ENCODE data around the gene ATP2A1.
"Not testable (repeated sequence)": the region's sequence is repeated elsewhere in the genome, so short reads cannot be mapped to it uniquely, and the experiment has no call there.

The ATP2A1 gene

GRCh38 chr16:28924399-28924761, 46.1 kb downstream of the ATP2A1 start:
- TF ChIP-seq CTCF (IDR thresholded peaks at IDR 0.05; ENCODE audit: low read depth, low read length): no peak
- no peak for DNase-seq (ENCODE audit: extremely low read depth, low read depth)

GRCh38 chr16:28924762-28925385, 46.6 kb downstream of the ATP2A1 start, which contains the start of gene RABEP2:
TSS of gene RABEP2 (minus strand) at chr16:28925238. CDS start at chr16:28925163, 75 bp downstream.
- no peak for TF ChIP-seq CTCF (IDR thresholded peaks at IDR 0.05; ENCODE audit: low read depth, low read length)
- peak; percentile 52 for DNase-seq (ENCODE audit: extremely low read depth, low read depth)

GRCh38 chr16:28925386-28926228, 47.3 kb downstream of the ATP2A1 start:
- TF ChIP-seq CTCF (IDR thresholded peaks at IDR 0.05; ENCODE audit: low read depth, low read length): no peak
- peak; percentile 55 for DNase-seq (ENCODE audit: extremely low read depth, low read depth)

- not testable (repeated sequence) for DNase-seq (ENCODE audit: extremely low read depth, low read depth)
Measured at GRCh38 chr16:28926284-28926683, 48.0 kb downstream of the ATP2A1 start.

GRCh38 chr16:28927815-28928214, 49.5 kb downstream of the ATP2A1 start:
- no peak for DNase-seq (ENCODE audit: extremely low read depth, low read depth)
- TF ChIP-seq CTCF (IDR thresholded peaks at IDR 0.05; ENCODE audit: low read depth, low read length): no peak

- no peak for DNase-seq (ENCODE audit: extremely low read depth, low read depth)
- no peak for TF ChIP-seq CTCF (IDR thresholded peaks at IDR 0.05; ENCODE audit: low read depth, low read length)
Measured at GRCh38 chr16:28930203-28930602, 51.9 kb downstream of the ATP2A1 start.

- no peak for DNase-seq (ENCODE audit: extremely low read depth, low read depth)
- no peak for TF ChIP-seq CTCF (IDR thresholded peaks at IDR 0.05; ENCODE audit: low read depth, low read length)
Measured at GRCh38 chr16:28930652-28931051, 52.4 kb downstream of the ATP2A1 start.

Measured in AG09319 (cell line).